Cardiac fibroblast (primary cell): Measurements from ENCODE around the gene SPACA6.

ENCODE experiments used
- DNase-seq, 2 donors: peaks; one replicate each; pipeline versions ENCODE4 v3.0.0 to v3.0.0-alpha.2; 2010; ENCODE audit warnings: low read depth in 2 of 2
- H3K4me3 ChIP-seq, 2 donors: replicated peaks in 1 of 2; 1 replicate in 1 of 2; 2 replicates in 1 of 2; pipeline ENCODE4 v1.5.1; 2011; ENCODE audit warnings: low read depth in 2 of 2, low read length in 2 of 2, mild to moderate bottlenecking in 2 of 2, moderate library complexity in 1 of 2
- TF ChIP-seq, protein P1 (sequence below): IDR thresholded peaks from one replicate; pipeline ENCODE4 v1.5.1; 2011; ENCODE audit warnings: low read depth, mild to moderate bottlenecking, low read length, inconsistent platforms

Gene SPACA6

DNA sequence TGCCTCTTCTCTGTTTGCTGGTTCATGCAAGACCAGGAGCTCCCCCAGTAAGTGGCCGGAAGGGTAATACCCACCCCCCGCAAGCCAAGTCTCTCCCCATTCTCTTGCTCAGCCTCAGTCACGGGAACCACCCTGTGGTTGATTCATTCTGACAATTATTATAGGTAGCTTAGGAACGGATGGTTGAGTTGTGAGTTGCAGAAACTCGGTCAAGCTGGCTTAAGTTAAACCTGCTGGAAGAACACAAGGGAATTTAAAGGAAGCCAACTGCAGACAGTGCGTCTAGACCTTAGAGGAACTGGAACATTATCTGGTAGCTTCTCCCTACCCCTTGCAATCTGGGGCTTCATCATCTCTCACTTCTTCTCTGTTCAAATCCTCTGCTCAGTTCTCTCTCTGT is 49.7 kb downstream of the SPACA6 start:
- H3K4me3 ChIP-seq = no peak overlapping the region
- TF ChIP-seq, protein P1, sequence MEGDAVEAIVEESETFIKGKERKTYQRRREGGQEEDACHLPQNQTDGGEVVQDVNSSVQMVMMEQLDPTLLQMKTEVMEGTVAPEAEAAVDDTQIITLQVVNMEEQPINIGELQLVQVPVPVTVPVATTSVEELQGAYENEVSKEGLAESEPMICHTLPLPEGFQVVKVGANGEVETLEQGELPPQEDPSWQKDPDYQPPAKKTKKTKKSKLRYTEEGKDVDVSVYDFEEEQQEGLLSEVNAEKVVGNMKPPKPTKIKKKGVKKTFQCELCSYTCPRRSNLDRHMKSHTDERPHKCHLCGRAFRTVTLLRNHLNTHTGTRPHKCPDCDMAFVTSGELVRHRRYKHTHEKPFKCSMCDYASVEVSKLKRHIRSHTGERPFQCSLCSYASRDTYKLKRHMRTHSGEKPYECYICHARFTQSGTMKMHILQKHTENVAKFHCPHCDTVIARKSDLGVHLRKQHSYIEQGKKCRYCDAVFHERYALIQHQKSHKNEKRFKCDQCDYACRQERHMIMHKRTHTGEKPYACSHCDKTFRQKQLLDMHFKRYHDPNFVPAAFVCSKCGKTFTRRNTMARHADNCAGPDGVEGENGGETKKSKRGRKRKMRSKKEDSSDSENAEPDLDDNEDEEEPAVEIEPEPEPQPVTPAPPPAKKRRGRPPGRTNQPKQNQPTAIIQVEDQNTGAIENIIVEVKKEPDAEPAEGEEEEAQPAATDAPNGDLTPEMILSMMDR = no peak
- peak; percentile 51 to 96 for DNase-seq

DNA sequence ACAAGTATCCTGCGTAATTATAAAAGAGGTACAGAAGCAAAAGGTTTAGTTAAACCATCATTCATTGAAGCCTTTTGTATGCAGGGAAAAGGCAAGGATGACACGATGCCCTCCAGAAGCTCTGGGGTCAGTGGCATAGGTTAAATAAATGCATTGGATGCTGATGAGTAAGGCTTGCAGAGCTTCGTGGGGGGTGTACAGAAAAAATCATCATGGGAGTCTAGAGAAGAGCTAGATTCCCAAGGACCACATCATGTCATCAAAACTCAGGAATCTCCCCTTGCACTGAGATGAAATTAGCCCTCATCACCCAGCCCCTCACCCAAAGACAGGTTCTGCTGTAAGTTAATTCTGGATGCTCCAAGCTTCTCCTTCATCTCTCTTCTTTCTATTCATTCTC is 50.3 kb downstream of the SPACA6 start:
- peak in 1 of 2 donors; percentile 92 for DNase-seq
- H3K4me3 ChIP-seq = no peak overlapping the region
- TF ChIP-seq, protein P1 = no peak

DNA sequence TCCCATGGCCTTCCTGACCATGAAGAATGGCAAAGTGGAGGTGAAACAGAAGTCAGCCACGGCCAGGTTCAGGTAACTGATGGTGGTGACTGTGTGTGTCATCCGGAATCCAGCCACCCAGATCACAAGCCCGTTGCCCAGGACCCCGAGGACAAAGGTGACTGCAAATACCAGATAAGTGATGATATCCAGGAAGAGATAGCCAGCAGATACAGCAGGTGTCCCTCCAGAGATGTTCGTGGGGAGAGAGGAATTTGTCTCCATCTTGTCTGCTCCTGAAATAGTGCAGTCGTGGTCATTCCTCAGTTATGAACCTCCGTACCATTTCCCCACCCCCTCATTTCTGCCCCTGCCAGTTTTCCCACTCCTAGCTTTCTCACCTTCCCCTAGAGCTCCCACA is 53.6 kb downstream of the SPACA6 start:
- no peak for DNase-seq
- TF ChIP-seq, protein P1 = no peak
- H3K4me3 ChIP-seq = no peak overlapping the region

DNA sequence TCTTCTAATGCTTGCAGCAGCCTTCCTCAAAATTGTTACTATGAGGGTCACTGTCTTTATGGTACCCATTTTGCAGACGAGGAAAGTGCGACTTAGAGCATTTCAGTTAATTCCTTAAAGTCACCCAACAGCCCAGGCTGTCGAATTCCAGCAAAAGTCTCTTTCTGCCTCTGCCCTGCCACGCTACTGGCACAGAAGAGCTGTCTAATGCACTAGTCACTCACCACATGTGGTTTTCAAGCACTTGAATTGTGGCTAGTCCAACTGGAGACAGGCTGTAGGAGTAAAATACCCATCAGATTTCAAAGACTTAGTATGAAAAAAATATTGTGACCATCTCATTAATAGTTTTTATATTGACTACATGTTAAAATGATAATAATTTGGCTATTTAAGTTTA is 56.8 kb downstream of the SPACA6 start:
- DNase-seq = peak in 1 of 2 donors; percentile 74
- H3K4me3 ChIP-seq = no peak overlapping the region
- TF ChIP-seq, protein P1 = no peak

DNA sequence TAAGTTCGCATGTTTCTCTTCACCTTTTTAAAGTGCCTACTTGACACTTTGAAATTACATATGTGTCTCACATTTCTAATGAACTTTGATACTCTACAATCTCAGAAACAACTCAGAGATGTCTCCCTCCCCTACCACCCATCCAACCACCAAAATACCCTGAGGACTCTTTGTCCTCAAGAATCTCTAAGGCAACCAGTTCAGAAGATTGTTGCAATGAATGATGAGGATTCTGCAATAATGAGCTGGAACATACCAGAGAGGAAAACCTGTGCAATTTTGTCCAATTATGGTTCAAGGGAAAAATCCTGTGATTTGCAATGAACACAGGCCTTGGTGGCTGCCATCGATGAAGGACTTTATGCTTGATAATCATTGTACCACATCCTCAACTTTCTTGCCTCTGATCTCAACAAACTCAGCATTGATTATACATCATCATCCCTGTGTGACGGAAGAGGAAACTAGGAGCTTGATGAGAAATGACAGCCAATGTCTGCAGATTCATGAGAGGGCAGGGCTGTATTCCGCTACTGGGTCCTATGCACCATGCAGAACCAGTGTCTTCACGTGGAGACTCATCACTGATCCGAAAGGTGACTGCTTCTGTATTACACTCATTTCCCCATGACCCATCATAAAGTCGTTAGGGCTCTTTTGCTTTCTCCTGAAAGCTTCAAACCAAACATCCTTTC is 57.4 kb downstream of the SPACA6 start:
- TF ChIP-seq, protein P1 = no peak
- DNase-seq = peak; percentile 32 to 84
- H3K4me3 ChIP-seq = no peak overlapping the region

DNA sequence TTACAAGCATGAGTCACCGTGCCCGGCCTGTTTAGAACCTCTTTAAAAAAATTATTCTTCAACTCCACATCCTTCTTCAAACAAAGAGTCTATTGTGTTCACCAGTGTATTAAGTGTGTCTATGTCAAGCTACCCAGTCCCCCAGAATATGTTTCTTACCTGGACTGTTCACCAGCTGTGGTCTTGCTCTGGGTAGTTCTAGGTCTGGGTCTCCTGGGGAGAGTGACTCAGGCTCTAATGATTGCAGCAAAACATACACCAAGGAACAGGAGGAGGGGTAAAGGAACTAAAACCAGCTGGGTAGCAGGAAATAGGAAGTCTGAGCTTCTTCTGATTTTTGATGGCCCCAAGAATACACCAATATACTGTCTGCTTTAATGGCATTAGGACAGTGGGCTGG is 58.5 kb downstream of the SPACA6 start, which contains the start of gene FPR1:
Gene FPR1, minus strand, starts transcription at position 224 of the 400 bp plus-strand sequence. CDS start 4,884 bp downstream, outside the sequence.
- H3K4me3 ChIP-seq = no peak within 1 kb of the TSS

More for the DNA sequence above, 58.5 kb downstream of the SPACA6 start, which contains the start of gene FPR1:
- TF ChIP-seq, protein P1 = no peak
- peak; percentile 66 to 90 for DNase-seq
